ENCODE results near the gene ARID1A. TPM values are rescaled to one million over a fixed set of nuclear protein-coding genes. Genes with fewer than 3 reads are reported as not detected.

ARID1A gene
- total and polyA plus RNA-seq, 2 of the 8 experiments (the other 6 are each of a cell fraction or from before 2014, with no cell fraction given) = 52.1 to 103 TPM

- no peak overlapping the region for H3K4me2 ChIP-seq (ENCODE audit: insufficient read depth in 1 of 2, low read depth in 2 of 2, low read length in 2 of 2)
- H4K5ac ChIP-seq (ENCODE audit: insufficient read length, low read depth, low read length) = no peak overlapping the region
- H3K23me2 ChIP-seq (ENCODE audit: low read depth, low read length) = no peaks in the 10 kb centered on the region; the same call in 1 of the 2 replicates
- H3K27ac ChIP-seq (ENCODE audit: low read depth, low read length) = no peak overlapping the region
- no peak overlapping the region for H4K91ac ChIP-seq (replicated peaks; ENCODE audit: insufficient read length, low read length)
- ChIA-PET POLR2A (ENCODE audit: partially characterized antibody) (interaction anchor here (1.5 to 11.6 kb wide), 4 partner anchors 8 to 81 kb away, joined by 3 to 118 read pairs (median 10); partner anchors contain the start of genes ARID1A and PIGV), CTCF (ENCODE audit: partially characterized antibody) (interaction anchor here (0.6 to 3.4 kb wide), 9 partner anchors 11 to 191 kb away, joined by 3 to 24 read pairs (median 4); no protein-coding TSS in a partner anchor)
- 88% methylated on average over 11 of the region's 11 CpGs; no CpG with 5 or more reads in 1 of the 2 experiments for WGBS, 2 experiments (ENCODE audit: extremely low coverage in 1 of 2, insufficient coverage in 1 of 2, insufficient read length in 1 of 2, insufficient replicate concordance in 2 of 2, low coverage in 1 of 2, low lambda C conversion rate in 2 of 2, missing lambda C conversion rate in 1 of 2)
- no peak overlapping the region for H3K56ac ChIP-seq (replicated peaks; ENCODE audit: insufficient read length, low read depth, low read length)
- peaks cover 44 to 77% (median 61%) of the 10 kb centered on the region in 4 experiments for H3K36me3 ChIP-seq (ENCODE audit: control insufficient read depth in 2 of 4, insufficient read depth in 4 of 4, low read length in 3 of 4)
- H3K79me1 ChIP-seq (ENCODE audit: low read depth, low read length) = peaks cover 2% of the 10 kb centered on the region
- no peak overlapping the region for H3K4me3 ChIP-seq (ENCODE audit: extremely low read depth in 1 of 4, insufficient read depth in 2 of 4, low read depth in 3 of 4, low read length in 4 of 4)
- H3K9me3 ChIP-seq (ENCODE audit: insufficient read depth in 2 of 2, low read depth in 1 of 2, low read length in 1 of 2) = no peaks in the 10 kb centered on the region
- H2BK20ac ChIP-seq (ENCODE audit: low read length) = no peak overlapping the region
- no peak overlapping the region for H2AK5ac ChIP-seq (ENCODE audit: low read depth, low read length)
- H2BK12ac ChIP-seq (ENCODE audit: low read depth, low read length) = no peak overlapping the region
- H3K14ac ChIP-seq (ENCODE audit: insufficient read length) = no peak overlapping the region
- no peak for FAIRE-seq
- no peaks in the 10 kb centered on the region for H3K27me3 ChIP-seq (replicated peaks in 1 of 4; ENCODE audit: control insufficient read depth in 3 of 4, extremely low read depth in 1 of 4, insufficient read depth in 3 of 4, low read length in 3 of 4)
- H3K79me2 ChIP-seq (ENCODE audit: control insufficient read depth in 1 of 2, insufficient read depth in 2 of 2, low read length in 2 of 2) = no peaks in the 10 kb centered on the region
- H2BK5ac ChIP-seq (ENCODE audit: low read depth, low read length) = no peak overlapping the region
- H2BK15ac ChIP-seq (ENCODE audit: low read length) = no peak overlapping the region
- H3K9ac ChIP-seq (replicated peaks in 1 of 4; ENCODE audit: extremely low read depth in 1 of 4, low read depth in 3 of 4, low read length in 3 of 4) = no peak overlapping the region
- no peak overlapping the region for H3K18ac ChIP-seq (ENCODE audit: extremely low read depth, low read length)
- H3K4ac ChIP-seq (replicated peaks; ENCODE audit: insufficient read length, low read depth, low read length) = no peak overlapping the region
- no peak overlapping the region for H4K8ac ChIP-seq (ENCODE audit: extremely low read depth, insufficient read depth, low read length)
- no peak overlapping the region for H2AFZ ChIP-seq (ENCODE audit: low read length)
- H2BK120ac ChIP-seq (replicated peaks; ENCODE audit: low read depth, low read length) = no peak overlapping the region
- no peak for DNase-seq (ENCODE audit: low read depth in 1 of 2, low spot score in 2 of 2)
- peaks cover 5 to 9% of the 10 kb centered on the region in 2 experiments for H4K20me1 ChIP-seq (replicated peaks in 1 of 2; ENCODE audit: control insufficient read depth in 1 of 2, insufficient read depth in 2 of 2, low read length in 2 of 2)
- no peak overlapping the region for H3K23ac ChIP-seq (ENCODE audit: insufficient read length)
- H3K4me1 ChIP-seq (replicated peaks in 1 of 4; ENCODE audit: control insufficient read depth in 3 of 4, insufficient read depth in 4 of 4, low read length in 3 of 4) = peaks cover 0 to 4% (median 2%) of the 10 kb centered on the region in 4 experiments; a peak in 2 of 7 replicates
- no peak for TF ChIP-seq EGR1 (IDR thresholded peaks at IDR 0.05; ENCODE audit: borderline replicate concordance, low read depth, low read length)
- no peak for TF ChIP-seq HDAC6 (IDR thresholded peaks at IDR 0.05; ENCODE audit: low read depth, low read length)
- no peak for TF ChIP-seq MAX (IDR thresholded peaks at IDR 0.05)
- no peak for TF ChIP-seq SAP30 (IDR thresholded peaks at IDR 0.05; ENCODE audit: insufficient read depth, insufficient replicate concordance, low read length)
- no peak for TF ChIP-seq CTBP2 (IDR thresholded peaks at IDR 0.05; ENCODE audit: borderline replicate concordance, insufficient read depth, insufficient read length, low read length)
- no peak for TF ChIP-seq FOSL1 (IDR thresholded peaks at IDR 0.05; ENCODE audit: insufficient read depth, low read depth, low read length)
- TF ChIP-seq TBP (IDR thresholded peaks at IDR 0.05; ENCODE audit: low read depth, low read length) = no peak
- no peak for TF ChIP-seq GABPA (IDR thresholded peaks at IDR 0.05; ENCODE audit: borderline replicate concordance, insufficient read depth, low read length)
- TF ChIP-seq E2F6 (IDR thresholded peaks at IDR 0.05) = no peak
Observed at GRCh38 chr1:26779098-26779668, 83.4 kb downstream of the ARID1A start.

Data from H1 (cell line).